AG10803 (cell line): Measurements from ENCODE around the gene PXYLP1.
A peak's percentile ranks its signal among the peaks of the same experiment; 100 is the strongest.

Experiments
- DNase-seq: peaks from one replicate; pipeline ENCODE4 v3.0.0; 2010; ENCODE audit warnings: low read depth
- H3K4me3 ChIP-seq: 2 replicates; pipeline ENCODE4 v1.5.1; 2011; ENCODE audit warnings: mild to moderate bottlenecking, low read length, control low read depth
- TF ChIP-seq, protein P1 (sequence below): conservative IDR thresholded peaks from 2 replicates; pipeline ENCODE4 v1.5.1; 2011; ENCODE audit warnings: mild to moderate bottlenecking, low read length, control low read depth, inconsistent platforms

The PXYLP1 gene

DNA sequence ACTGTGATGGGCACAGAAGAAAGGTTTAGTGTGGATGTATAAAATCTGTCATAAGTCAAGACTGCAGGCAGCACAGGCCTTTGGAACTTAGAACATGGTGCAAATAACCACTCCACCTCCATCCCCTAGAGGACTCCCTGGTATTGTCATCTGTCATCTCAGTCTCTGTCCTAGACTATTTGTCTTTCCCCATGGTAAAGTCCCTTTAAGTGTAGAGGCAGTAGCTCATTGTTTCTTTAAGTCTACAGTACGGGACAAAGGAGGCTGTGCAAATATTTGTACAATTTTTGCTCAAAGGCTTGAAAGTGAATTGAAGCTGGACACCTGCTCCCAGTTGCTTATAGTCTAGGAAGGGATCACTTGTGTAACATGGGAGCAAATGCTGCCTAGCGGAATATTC is 3.2 kb upstream of the PXYLP1 start:
- TF ChIP-seq, protein P1, sequence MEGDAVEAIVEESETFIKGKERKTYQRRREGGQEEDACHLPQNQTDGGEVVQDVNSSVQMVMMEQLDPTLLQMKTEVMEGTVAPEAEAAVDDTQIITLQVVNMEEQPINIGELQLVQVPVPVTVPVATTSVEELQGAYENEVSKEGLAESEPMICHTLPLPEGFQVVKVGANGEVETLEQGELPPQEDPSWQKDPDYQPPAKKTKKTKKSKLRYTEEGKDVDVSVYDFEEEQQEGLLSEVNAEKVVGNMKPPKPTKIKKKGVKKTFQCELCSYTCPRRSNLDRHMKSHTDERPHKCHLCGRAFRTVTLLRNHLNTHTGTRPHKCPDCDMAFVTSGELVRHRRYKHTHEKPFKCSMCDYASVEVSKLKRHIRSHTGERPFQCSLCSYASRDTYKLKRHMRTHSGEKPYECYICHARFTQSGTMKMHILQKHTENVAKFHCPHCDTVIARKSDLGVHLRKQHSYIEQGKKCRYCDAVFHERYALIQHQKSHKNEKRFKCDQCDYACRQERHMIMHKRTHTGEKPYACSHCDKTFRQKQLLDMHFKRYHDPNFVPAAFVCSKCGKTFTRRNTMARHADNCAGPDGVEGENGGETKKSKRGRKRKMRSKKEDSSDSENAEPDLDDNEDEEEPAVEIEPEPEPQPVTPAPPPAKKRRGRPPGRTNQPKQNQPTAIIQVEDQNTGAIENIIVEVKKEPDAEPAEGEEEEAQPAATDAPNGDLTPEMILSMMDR = no peak
- no peak overlapping the region for H3K4me3 ChIP-seq
- no peak for DNase-seq

DNA sequence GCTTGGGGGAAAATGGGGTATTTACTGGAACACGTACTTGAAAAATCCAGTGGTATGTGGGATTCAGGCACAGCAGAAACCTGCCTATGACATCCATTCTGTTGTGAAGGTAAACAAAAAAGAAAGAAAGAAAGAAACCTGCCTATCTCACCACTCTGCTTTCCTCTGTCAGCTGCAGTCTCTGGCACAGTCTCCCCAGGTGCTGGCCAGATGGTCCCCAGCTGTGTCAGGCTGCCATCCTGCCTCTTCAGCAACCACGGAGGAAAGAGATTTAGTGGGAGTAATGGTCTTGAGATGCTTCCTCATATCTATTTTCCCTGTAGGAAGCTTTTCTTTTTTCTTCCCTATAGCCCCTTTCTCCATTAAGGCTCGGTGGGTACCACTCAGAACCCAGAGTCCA is 2.5 kb upstream of the PXYLP1 start:
- TF ChIP-seq, protein P1 = no peak
- no peak for DNase-seq
- H3K4me3 ChIP-seq = no peak overlapping the region

DNA sequence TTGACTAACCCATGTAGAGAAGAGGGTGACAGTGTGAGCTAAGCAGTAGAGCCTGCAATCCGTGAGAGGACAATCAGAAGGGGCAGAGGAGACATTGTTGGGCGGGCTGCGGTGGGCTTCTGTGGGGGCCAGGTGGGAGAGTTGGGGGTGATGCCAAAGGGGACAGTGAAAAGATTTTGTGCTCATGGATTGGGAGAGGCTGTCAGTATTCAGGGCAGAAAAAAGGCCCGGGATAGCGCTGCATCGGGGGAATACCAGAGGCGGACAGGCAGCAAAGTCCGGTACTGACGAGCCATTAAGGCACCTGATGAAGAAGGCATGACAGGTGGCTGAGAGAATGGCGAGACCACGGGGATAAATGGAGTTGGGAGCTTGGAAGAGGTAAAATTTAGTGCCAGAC is 1.3 kb upstream of the PXYLP1 start:
- no peak overlapping the region for H3K4me3 ChIP-seq
- no peak for DNase-seq
- TF ChIP-seq, protein P1 = no peak

DNA sequence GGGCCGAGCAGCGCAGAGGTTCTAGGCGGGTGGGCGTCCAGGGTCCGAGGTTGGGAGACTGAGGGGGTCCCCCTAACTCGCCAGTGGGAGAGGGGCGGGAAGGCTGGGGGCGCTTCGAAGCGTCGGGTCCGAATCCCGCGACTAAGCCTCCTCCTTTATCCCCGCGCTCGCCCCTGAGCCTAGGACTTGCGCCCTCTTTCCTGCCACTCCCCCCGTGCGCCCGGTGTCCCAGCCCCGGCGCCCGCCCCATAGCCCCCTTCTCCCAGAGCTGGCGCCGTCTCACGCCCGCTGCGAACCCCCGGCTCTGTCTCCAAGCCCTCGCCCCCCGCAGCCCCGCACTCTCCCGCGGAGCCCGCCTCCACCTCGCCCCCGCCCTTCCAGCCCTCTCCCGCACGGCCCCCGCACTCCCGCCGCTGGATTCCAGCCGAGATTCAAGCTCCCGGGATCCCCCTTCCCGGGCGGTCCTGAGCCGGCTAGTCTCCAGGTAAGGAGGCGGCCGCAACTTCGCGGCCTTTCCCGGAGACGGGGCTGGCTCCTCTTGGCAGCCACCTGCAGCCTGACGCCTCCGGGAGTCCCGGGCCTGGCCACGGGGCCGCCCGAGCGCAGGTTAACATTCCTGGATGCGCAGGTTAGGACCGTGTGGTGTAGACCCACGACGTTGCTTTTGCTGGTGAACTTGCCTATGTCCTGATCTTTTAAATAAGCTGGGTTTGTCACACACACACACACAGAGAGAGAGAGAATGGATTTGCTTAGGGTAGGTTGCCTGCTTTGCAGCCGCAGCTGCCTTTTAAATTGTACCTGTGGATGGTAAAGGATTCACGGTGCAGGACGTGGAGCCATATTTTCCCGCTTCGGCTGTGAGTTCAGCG is 563 bp downstream of the PXYLP1 start:
- DNase-seq = no peak
- TF ChIP-seq, protein P1 = no peak
- peak overlapping the region; percentile 75 for H3K4me3 ChIP-seq

DNA sequence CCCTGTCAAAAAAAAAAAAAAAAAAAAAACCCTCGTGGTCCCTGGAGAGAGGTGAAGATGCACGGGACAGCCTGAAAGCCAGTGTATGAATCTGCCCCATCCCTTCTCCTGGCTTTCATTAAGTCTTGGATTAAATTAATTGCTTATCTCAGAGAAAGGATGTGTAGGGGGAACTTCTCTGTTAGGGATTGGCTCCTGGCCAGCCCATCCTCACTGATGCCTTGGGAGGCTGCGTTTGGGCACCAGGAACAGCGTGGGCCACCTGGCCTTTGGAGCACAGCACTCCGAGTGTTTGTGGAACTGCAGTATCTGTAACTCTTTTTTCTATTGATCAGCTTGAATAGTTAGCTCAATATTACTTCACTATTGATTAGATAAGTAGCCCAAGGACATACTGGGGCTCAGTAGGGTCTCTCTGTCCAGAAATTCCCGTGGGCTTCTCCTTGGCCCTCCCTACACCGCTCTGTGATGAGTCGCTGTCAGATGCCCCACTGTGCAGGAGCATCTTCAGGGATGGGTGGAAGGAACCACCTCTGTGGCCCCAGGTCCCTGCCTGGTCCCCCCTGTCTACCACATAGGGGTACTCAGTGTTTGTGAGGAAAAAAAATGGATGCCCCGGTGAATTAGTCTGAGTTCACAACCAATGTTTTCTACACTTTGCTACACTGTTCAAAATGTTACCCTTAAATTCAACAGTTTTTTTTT is 2.0 kb downstream of the PXYLP1 start:
- H3K4me3 ChIP-seq = no peak overlapping the region
- TF ChIP-seq, protein P1 = no peak
- no peak for DNase-seq

DNA sequence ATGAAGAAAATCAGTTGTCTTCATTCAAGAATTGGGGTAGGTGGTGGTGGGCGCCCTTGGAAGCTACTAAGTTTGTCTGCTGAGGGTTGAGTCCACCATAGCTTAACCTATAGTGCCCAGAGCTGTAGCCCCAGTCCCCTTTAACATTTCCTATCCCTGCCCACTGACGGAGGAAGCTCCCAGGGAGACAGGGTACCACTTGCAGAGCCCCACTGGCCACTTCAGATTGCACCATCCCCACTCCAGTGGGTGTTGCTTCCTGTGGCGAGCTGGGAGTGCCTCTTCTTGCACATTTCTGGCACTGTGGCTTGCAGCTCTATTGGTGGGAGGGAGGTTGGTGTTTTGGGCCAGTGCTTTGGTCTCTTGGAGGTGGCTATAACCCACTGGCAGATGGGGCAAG is 2.7 kb downstream of the PXYLP1 start:
- DNase-seq = no peak
- H3K4me3 ChIP-seq = no peak overlapping the region
- TF ChIP-seq, protein P1 = no peak
